Measurements from ENCODE around the gene TWIST2.

The TWIST2 gene

DNA sequence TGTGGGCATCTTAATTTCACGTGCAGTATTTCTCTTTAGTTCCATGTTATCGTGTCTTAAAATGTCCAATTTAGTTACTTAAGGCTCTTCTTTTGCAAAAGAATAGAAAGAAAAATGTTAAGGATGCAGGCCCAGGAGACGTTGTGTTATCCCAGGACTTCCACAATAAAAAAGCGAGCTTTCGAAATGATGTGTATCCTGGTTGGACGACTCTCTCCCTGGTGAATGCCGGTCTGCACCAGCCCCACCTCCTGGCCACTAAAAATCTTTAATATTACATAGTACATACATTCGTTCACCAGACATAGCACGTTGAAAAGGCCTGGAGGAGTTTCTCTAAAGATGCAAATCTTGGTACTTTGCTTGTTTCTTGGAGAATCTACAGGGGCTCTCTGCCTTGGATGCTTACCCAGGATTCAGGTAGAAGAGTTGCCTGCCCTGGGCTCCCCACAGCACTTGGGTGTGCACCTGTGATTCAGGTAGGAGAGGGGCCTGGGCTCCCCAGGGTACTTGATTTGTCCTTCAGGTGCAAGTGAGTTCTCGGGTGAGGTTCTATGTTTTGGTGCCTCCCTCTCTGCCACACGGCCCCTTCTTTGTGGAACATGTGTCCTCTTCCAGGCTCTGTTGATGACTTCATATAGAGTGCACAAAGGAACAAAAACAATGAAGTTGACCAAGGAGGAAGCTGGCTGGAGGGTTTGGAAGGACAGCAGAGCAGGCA is 26.6 kb downstream of the TWIST2 start:
- no peak for DNase-seq

DNA sequence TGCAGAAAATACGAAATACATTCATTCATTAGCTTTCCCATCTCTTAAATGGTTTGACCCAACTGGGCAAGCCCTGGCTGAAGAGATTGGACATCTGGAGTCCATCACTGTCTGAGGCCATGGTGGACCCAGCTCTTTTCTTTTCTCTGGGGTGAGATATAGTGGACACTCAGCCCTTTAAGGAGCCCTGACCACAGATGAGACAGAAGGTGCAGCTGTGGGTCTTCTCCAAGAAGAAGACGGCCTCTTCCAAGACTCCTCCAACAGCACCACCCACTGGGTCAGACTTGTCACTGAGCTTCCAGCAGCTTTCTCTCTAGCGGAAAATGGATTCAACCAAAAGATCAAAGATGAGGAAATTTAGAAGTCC is 27.2 kb downstream of the TWIST2 start:
- DNase-seq = no peak

DNA sequence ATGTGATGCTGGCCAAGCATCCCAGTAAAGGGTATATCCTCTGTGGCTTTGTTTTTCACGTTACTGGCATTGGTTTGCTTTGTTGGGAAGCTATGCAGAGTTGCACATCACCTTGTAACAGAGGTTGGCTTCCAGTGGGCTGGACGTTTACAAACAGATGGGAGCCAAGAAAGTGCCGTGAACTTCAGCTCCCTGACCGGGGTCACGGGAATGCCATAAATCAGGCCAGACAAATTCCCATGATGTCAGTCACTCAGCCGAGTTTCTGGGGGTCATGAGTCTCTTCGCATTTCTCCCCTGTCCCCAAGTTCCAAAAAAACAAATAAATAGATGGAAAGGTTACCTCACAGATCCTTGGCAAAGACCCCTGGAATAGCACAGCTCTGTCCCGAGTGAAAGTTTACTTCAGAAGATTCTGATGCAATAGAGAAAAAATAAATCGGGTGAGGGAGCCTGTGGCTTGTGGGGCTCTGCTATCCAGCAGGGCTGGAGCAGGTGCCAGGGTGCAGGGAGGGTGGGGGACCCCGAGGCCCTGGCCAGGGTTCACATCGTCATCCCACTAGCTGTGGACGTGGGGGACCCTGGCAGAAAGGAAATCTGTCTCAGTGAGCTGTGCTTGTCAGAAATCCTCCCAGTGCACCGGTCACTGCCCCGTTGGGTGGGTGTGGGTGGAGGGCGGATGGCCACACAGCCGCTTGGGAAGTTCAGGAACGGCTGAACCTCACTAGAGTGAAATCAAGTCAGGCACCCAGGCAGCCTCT is 27.8 kb downstream of the TWIST2 start:
- DNase-seq = no peak

GRCh38 chr2:238876232-238876630 is 28.3 kb downstream of the TWIST2 start:
- DNase-seq = no peak

- no peak for DNase-seq
Observed at GRCh38 chr2:238878051-238878735, 30.3 kb downstream of the TWIST2 start.

DNA sequence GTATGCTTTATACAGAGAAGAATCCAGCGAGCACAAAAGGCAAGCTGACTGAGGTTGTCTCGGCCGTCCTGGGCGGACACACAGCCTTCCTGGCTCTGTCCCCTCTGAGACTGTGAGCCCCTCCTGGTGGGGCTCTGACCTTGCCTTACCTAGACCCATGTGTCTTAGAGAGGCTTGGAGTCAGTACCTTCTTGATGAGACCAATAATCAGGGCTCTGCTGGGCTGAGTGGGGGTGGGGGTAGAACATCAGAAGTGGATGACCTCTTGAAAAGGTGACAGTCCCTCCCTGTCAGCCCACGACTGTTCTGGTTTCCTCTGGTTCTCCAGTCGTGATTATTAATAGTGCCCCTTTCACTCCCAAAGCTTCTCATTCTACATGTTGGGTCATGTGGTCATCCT is 31.2 kb downstream of the TWIST2 start:
- DNase-seq = no peak

DNA sequence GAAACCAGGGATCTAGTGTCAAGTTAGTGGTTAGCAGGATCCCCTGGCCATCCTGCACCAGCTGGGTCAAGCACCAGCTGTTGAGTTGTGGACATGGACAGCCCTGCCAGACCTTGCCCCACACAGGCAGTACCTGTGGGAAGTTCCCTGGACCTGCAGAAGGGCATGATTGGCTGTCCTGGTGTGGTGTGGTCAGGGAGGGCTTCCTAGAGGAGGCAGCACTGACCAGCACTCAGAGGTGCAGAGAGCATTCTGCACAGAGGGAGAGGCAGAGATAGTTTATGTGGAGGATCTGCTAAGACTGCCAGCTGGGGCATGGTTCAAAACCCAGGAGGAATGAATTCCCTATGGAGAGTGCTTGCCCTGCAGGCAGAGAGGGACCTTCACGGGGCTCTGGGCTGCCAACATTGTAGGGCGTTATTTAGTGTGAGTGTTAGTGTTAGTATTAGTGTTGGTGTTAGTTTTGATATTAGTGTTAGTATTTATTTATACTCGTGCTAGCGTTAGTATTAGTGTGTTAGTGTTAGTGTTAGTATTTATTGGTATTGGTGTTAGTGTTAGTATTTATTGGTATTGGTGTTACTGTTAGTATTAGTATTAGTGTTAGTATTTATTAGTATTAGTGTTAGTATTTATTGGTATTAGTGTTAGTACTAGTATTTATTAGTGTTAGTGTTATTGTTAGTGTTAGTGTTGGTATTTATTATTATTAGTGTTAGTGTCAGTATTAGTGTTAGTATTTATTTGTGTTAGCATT is 31.9 kb downstream of the TWIST2 start:
- no peak for DNase-seq

DNA sequence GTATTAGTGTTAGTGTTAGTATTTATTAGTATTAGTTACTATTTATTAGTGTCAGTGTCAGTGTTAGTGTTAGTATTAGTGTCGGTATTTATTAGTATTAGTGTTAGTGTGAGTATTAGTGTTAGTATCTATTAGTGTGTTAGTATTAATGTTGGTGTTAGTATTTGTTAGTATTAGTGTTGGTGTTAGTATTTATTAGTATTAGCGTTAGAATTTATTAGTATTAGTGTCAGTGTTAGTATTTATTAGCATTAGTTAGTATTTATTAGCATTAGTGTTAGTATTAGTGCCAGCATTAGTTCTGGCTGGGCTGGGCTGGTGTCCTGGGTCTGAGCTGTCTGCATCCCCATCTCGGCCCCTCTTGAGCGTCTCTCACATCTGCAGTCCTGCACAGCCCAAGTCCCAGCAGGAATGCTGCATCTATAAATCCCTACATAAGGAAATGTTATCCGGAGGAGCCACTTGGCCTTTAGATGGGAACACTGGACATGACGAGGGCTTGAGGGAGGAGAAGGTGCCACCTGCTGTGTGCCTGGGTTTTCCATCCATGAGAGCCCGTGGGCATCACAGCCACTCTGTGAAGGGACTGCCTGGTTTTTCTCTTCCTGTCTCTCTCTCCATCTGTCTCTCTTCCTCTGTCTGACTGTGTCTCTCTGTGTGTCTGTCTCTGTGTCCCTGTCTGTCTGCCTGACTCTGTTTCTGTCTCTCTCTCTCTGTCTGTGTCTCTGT is 33.6 kb downstream of the TWIST2 start:
- DNase-seq = no peak

- no peak for DNase-seq
Observed at GRCh38 chr2:238882082-238882755, 34.3 kb downstream of the TWIST2 start.

DNA sequence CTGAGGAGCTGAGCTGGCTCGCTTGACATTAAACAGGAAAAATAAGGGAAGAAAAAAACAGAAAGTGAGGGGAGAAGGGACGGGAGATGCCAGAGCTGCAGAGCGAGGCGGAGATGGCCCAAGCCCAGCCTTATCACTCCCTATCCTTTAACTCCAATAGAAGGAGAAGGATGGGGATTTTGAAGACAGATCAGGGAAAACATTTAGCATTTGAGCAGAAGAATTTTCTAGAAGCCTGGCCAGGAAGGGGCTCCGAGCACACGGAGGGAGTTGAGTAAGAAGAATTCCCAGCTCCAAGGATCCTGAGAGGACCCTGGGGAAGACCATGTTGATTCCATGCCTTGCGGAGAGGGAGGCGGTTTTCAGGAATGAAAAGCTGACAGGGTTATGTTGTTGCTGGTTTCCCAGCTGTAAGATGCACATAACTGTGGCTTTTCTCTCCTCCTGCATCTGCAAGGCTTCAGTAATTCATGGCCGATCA is 35.6 kb downstream of the TWIST2 start:
- DNase-seq = no peak

GRCh38 chr2:238884122-238884811 is 36.4 kb downstream of the TWIST2 start:
- no peak for DNase-seq

DNA sequence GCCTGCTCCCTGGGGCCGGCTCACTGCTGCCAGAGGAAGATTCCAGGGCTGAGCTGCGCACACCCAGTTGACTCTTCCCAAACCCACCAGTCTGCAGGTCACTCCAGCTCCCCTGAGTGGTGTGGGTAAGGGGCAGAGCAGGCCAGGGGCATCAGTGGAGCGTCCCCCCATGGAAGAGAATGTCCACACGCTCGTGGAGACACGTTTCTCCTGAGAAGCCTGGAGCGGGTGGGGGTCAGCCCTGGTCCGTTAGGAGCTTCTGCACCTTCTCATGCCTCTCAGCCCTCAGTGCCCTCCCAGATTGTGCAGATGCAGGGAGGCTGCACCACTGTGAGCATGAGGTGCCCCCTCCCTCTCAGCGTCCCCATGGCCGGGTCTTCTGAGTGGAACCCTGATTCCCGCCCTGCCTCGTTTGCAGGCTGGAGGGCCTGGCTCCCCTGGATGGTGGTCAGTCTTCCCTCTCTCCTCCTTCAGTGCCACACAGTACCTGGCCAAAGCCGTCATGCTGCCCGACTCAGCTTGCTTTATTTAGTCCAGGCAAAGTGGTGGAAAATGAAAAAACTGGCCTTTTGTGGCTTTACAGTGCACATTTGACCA is 37.0 kb downstream of the TWIST2 start:
- no peak for DNase-seq

- DNase-seq = no peak
Observed at GRCh38 chr2:238886453-238887094, 38.7 kb downstream of the TWIST2 start.

GRCh38 chr2:238887616-238888015 is 39.7 kb downstream of the TWIST2 start:
- DNase-seq = no peak

- DNase-seq = no peak
Observed at GRCh38 chr2:238888781-238889180, 40.9 kb downstream of the TWIST2 start.

- DNase-seq = no peak
Observed at GRCh38 chr2:238890131-238890530, 42.2 kb downstream of the TWIST2 start.

- DNase-seq = no peak
Observed at GRCh38 chr2:238890618-238891456, 43.0 kb downstream of the TWIST2 start.

DNA sequence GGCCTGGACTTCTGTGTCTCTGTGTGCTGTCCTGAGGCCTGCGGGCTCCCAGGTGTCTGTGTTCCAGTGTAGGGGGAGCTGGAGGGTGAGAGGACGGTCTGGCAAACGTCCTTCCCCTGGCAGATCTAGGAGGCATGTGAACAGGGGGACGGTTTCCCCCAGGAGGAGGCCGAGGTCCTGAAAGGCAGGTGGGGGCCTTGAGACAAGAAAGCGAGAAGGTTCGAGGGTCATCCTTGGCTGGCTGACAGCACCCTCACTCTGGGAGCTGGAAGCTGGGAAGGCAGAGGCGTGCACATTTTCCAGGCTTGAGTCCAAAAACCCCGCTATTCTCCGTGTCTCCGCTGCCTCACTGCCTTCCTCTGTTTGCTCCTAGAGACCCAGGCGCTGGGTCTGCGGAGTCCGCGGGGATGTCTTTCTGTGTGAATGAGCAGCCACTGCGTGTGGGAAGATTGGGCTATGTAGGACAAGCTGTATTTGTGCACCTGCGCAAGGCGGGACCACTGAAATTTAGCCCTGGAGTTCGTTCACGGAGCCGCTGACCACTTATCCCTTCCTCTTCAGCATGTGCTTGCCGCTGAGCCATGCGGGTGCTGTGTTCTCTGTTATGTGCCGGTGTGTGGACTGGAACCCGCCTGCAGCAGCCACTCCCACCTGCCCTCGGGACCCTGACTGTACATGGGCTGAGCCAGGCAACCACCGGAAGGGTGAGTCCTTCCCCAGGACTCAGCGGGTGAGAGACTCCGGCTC is 43.7 kb downstream of the TWIST2 start:
- DNase-seq = no peak

DNA sequence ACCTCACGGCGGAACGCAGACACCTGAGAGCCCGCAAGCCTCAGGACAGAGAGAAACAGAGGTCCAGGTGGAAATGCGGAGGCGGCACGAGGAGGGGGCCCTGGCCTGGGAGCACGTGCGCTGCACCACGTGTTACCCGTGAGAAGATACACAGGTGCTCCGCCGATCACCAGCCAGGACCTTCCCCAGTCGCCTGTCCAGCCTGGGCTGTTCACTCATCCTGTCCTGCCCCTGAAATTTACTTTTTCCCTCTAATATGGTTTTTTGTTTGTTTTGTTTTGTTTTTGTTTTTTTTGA is 44.3 kb downstream of the TWIST2 start:
- DNase-seq = no peak
